A673 (cell line): ENCODE measurements around the gene NCOA6. TPM values are rescaled to one million over a fixed set of nuclear protein-coding genes. Genes with fewer than 3 reads are reported as not detected.

ENCODE experiments used
- BruUV-seq: library from RNA; stranded (reverse); fragments of 400-500 nt; replicated peaks from 2 replicates; lab custom pipeline; 2021; lab: Mats Ljungman, UMichigan
- CTCF ChIA-PET: fragments of 300-600 bp; sonication (Branson Sonifier 250); formaldehyde crosslinking; loops from one replicate; lab custom pipeline; 2022; ENCODE audit warnings: antibody characterized with exemption; lab: Charles Lee
- POLR2A ChIA-PET: fragments of 300-600 bp; sonication (Branson Sonifier 250); formaldehyde crosslinking; loops from one replicate; lab custom pipeline; 2022; ENCODE audit warnings: antibody characterized with exemption; ENCODE audit not compliant: low non-redundant PET; lab: Charles Lee
- DNase-seq: peaks from one replicate; pipeline ENCODE4 v3.0.0-alpha.2; 2015; ENCODE audit warnings: low spot score
- H3K27ac ChIP-seq: fragments of 200-600 bp; sonication (generic); 2 replicates; pipeline ENCODE4 v1.5.1; 2016; ENCODE audit warnings: mixed run types, low read depth, mild to moderate bottlenecking, mixed read lengths, antibody characterized with exemption, low read length; ENCODE audit not compliant: poor library complexity, severe bottlenecking
- H3K27me3 ChIP-seq: fragments of 200-600 bp; sonication (generic); replicated peaks from 2 replicates; pipeline ENCODE4 v1.6.1; 2017; ENCODE audit warnings: mixed run types, low read depth, mild to moderate bottlenecking, mixed read lengths, antibody characterized with exemption, low read length; ENCODE audit not compliant: insufficient read depth, poor library complexity
- H3K36me3 ChIP-seq: fragments of 200-600 bp; sonication (generic); 2 replicates; pipeline ENCODE4 v1.6.1; 2016; ENCODE audit warnings: mixed run types, mild to moderate bottlenecking, mixed read lengths, antibody characterized with exemption, low read length; ENCODE audit not compliant: insufficient read depth, poor library complexity, severe bottlenecking
- H3K4me1 ChIP-seq: fragments of 200-600 bp; sonication (generic); 2 replicates; pipeline ENCODE4 v1.6.1; 2017; ENCODE audit warnings: mixed run types, mild to moderate bottlenecking, mixed read lengths, antibody characterized with exemption, low read length; ENCODE audit not compliant: insufficient read depth, poor library complexity, severe bottlenecking
- H3K4me3 ChIP-seq: fragments of 200-600 bp; sonication (generic); 2 replicates; pipeline ENCODE4 v1.5.1; 2016; ENCODE audit warnings: low read depth, mixed run types, mild to moderate bottlenecking, mixed read lengths, low read length; ENCODE audit not compliant: poor library complexity, severe bottlenecking
- H3K9me3 ChIP-seq: fragments of 200-600 bp; sonication (generic); 2 replicates; pipeline ENCODE4 v1.6.1; 2016; ENCODE audit warnings: mixed run types, low read depth, mild to moderate bottlenecking, mixed read lengths, antibody characterized with exemption, low read length; ENCODE audit not compliant: poor library complexity, severe bottlenecking
- EZH2 ChIP-seq: fragments of 200-600 bp; sonication (generic); IDR thresholded peaks from 2 replicates; pipeline ENCODE4 v1.6.1; 2017; ENCODE audit warnings: borderline replicate concordance, low read depth, mild to moderate bottlenecking, mixed read lengths, antibody characterized with exemption, low read length; ENCODE audit not compliant: poor library complexity, severe bottlenecking
- intact Hi-C: fragments of 100-400 bp; cut with micrococcal nuclease; formaldehyde crosslinking; loops from one replicate; pipeline ENCODE4 v1.10.0; 2022; ENCODE audit not compliant: unreplicated experiment
- total RNA-seq: library from RNA; stranded (reverse); gene quantifications from 2 replicates; pipeline ENCODE4 v1.2.3, GENCODE V29; 2021
- TF ChIP-seq, protein P1 (sequence below): fragments of 300-800, 200-600 bp; sonication (generic); conservative IDR thresholded peaks from 2 replicates; pipeline ENCODE4 v1.5.1; 2017; ENCODE audit warnings: low read depth, mild to moderate bottlenecking, antibody characterized with exemption, low read length, moderate library complexity, mixed read lengths

Gene NCOA6
- total RNA-seq, 1 experiment from 2014 or later = 39.9 TPM

DNA sequence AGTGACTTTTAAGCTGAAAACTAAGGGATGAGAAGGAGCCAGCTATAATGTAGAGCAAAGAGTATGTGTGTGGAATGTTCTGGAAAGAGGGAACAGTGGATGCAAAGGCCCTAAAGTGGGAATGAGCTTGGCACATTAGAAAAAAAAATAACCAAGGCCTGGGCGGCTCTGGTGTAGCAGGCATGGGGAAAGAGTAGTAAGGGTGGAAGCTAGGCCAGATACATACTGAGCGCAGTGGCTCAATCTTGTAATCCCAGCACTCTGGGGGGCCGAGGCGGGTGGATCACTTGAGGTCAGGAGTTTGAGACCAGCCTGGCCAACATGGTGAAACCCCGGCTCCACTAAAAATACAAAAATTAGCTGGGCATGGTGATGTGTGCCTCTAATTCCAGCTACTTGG, 38.8 kb upstream of the NCOA6 start:
- no peaks in the 10 kb centered on the region for H3K4me1 ChIP-seq
- no peaks in the 10 kb centered on the region for H3K9me3 ChIP-seq
- no peaks in the 10 kb centered on the region for H3K27me3 ChIP-seq
- ChIA-PET POLR2A (no interaction called here), CTCF (no interaction called here)
- H3K4me3 ChIP-seq = no peak overlapping the region
- H3K27ac ChIP-seq = no peak overlapping the region
- H3K36me3 ChIP-seq = no peaks in the 10 kb centered on the region
- BruUV-seq = no TSS peak
- no peak for DNase-seq
- TF ChIP-seq, protein P1, sequence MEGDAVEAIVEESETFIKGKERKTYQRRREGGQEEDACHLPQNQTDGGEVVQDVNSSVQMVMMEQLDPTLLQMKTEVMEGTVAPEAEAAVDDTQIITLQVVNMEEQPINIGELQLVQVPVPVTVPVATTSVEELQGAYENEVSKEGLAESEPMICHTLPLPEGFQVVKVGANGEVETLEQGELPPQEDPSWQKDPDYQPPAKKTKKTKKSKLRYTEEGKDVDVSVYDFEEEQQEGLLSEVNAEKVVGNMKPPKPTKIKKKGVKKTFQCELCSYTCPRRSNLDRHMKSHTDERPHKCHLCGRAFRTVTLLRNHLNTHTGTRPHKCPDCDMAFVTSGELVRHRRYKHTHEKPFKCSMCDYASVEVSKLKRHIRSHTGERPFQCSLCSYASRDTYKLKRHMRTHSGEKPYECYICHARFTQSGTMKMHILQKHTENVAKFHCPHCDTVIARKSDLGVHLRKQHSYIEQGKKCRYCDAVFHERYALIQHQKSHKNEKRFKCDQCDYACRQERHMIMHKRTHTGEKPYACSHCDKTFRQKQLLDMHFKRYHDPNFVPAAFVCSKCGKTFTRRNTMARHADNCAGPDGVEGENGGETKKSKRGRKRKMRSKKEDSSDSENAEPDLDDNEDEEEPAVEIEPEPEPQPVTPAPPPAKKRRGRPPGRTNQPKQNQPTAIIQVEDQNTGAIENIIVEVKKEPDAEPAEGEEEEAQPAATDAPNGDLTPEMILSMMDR = no peak
- no peak for TF ChIP-seq EZH2
- intact Hi-C loops = no loop called here

GRCh38 chr20:34863421-34863965, 38.0 kb upstream of the NCOA6 start:
- ChIA-PET POLR2A (no interaction called here), CTCF (no interaction called here)

GRCh38 chr20:34862724-34863123, 37.3 kb upstream of the NCOA6 start:
- no peak overlapping the region for H3K27ac ChIP-seq
- POLR2A ChIA-PET = no interaction called here
- H3K9me3 ChIP-seq = no peaks in the 10 kb centered on the region
- H3K36me3 ChIP-seq = no peaks in the 10 kb centered on the region
- DNase-seq = no peak
- CTCF ChIA-PET = no interaction called here
- H3K4me3 ChIP-seq = no peak overlapping the region
- BruUV-seq = no TSS peak
- intact Hi-C loops = no loop called here
- no peaks in the 10 kb centered on the region for H3K27me3 ChIP-seq
- H3K4me1 ChIP-seq = no peaks in the 10 kb centered on the region
- TF ChIP-seq EZH2 = no peak
- TF ChIP-seq, protein P1 = no peak

More at GRCh38 chr20:34863421-34863965, 38.0 kb upstream of the NCOA6 start:
- Histone ChIP-seq H3K27me3 (no peaks in the 10 kb centered on the region), H3K36me3 (no peaks in the 10 kb centered on the region), H3K9me3 (no peaks in the 10 kb centered on the region), H3K4me3 (no peak overlapping the region), H3K4me1 (no peaks in the 10 kb centered on the region), H3K27ac (no peak overlapping the region)
- no peak for DNase-seq
- intact Hi-C loops = no loop called here
- TF ChIP-seq EZH2 = no peak
- TF ChIP-seq, protein P1 = no peak
- BruUV-seq = no TSS peak
